ENCODE data around the gene MSH3. TPM values are rescaled to one million over a fixed set of nuclear protein-coding genes. Genes with fewer than 3 reads are reported as not detected.

The MSH3 gene
- total and polyA plus RNA-seq, 4 donors, result 4.2 to 18.1 (median 9.1) TPM

GRCh38 chr5:80620211-80620610 is 34.2 kb upstream of the MSH3 start:
- Histone ChIP-seq H3K36me3 (ENCODE audit: control insufficient read depth in 1 of 2, insufficient read depth in 2 of 2, low read length in 1 of 2) (no peaks in the 10 kb centered on the region), H3K4me1 (ENCODE audit: control insufficient read depth in 1 of 2, insufficient read depth in 2 of 2, low read length in 2 of 2) (no peaks in the 10 kb centered on the region), H3K27ac (ENCODE audit: low read depth in 1 of 2, low read length in 2 of 2) (no peak overlapping the region), H3K4me3 (ENCODE audit: low read length in 2 of 2) (no peak overlapping the region), H3K27me3 (ENCODE audit: control insufficient read depth in 1 of 2, insufficient read depth in 2 of 2, low read length in 1 of 2) (no peaks in the 10 kb centered on the region), H3K9me3 (ENCODE audit: control insufficient read depth, low read length) (no peaks in the 10 kb centered on the region)
- WGBS, 2 donors, result 64 to 72% methylated on average over 4 of the region's 4 CpGs
- ATAC-seq (ENCODE audit: low FRiP score), result no peak
- DNase-seq, result peak in 1 of 2 donors; percentile 64
- intact Hi-C loops (cut with DNase I), result no loop called here

DNA sequence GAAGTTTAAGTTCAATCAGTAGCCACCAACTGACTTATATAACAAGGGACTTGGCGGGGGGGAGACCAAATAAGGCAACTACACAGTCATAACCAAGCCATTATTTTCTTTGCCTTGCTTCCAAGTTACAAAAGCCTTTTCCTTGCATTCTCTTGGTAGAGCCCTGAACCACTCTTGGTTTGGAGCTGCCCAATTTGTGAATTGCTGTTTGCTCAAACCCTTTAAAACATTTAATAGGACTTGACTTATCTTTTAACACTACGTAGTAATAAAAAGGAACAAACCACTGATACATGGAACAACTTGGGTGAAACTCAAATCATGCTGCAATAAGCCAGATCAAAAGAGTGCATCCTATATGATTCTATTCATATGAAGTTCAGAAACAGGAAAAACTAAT is 31.7 kb upstream of the MSH3 start:
- ATAC-seq (ENCODE audit: low FRiP score) (no peak), DNase-seq (no peak)
- Histone ChIP-seq H3K4me3 (ENCODE audit: low read length in 2 of 2) (no peak overlapping the region), H3K27me3 (ENCODE audit: control insufficient read depth in 1 of 2, insufficient read depth in 2 of 2, low read length in 1 of 2) (no peaks in the 10 kb centered on the region), H3K9me3 (ENCODE audit: control insufficient read depth, low read length) (no peaks in the 10 kb centered on the region), H3K4me1 (ENCODE audit: control insufficient read depth in 1 of 2, insufficient read depth in 2 of 2, low read length in 2 of 2) (no peaks in the 10 kb centered on the region), H3K36me3 (ENCODE audit: control insufficient read depth in 1 of 2, insufficient read depth in 2 of 2, low read length in 1 of 2) (no peaks in the 10 kb centered on the region), H3K27ac (ENCODE audit: low read depth in 1 of 2, low read length in 2 of 2) (no peak overlapping the region)
- WGBS, 2 donors, result 88 to 94% methylated on average over 2 of the region's 2 CpGs
- intact Hi-C loops (cut with DNase I), result no loop called here

DNA sequence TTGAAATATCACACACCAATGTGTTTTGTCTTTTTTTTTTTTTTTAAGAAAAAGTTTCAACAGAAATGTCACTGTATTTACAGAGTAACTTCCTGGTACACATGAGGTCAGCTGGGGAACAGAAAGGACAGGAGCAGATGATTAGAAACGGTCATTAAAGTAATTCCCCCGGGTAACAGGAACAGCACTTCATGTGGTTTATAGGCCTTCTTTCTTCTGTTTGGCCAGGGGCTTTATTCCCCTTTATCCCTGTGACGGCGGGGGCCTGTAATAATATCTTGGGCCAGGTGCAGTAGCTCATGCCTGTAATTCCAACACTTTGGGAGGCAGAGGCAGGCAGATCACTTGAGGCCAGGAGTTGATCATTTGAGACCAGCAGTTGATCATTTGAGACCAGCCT is 30.5 kb upstream of the MSH3 start:
- ATAC-seq (ENCODE audit: low FRiP score) (no peak), DNase-seq (no peak)
- H3K9me3 ChIP-seq (ENCODE audit: control insufficient read depth, low read length), result no peaks in the 10 kb centered on the region
- H3K27ac ChIP-seq (ENCODE audit: low read depth in 1 of 2, low read length in 2 of 2), result no peak overlapping the region
- H3K4me1 ChIP-seq (ENCODE audit: control insufficient read depth in 1 of 2, insufficient read depth in 2 of 2, low read length in 2 of 2), result no peaks in the 10 kb centered on the region
- no peaks in the 10 kb centered on the region for H3K36me3 ChIP-seq (ENCODE audit: control insufficient read depth in 1 of 2, insufficient read depth in 2 of 2, low read length in 1 of 2)
- no peaks in the 10 kb centered on the region for H3K27me3 ChIP-seq (ENCODE audit: control insufficient read depth in 1 of 2, insufficient read depth in 2 of 2, low read length in 1 of 2)
- 40 to 50% methylated on average over 4 of the region's 4 CpGs for WGBS, 2 donors
- no peak overlapping the region for H3K4me3 ChIP-seq (ENCODE audit: low read length in 2 of 2)
- intact Hi-C loops (cut with DNase I), result no loop called here

DNA sequence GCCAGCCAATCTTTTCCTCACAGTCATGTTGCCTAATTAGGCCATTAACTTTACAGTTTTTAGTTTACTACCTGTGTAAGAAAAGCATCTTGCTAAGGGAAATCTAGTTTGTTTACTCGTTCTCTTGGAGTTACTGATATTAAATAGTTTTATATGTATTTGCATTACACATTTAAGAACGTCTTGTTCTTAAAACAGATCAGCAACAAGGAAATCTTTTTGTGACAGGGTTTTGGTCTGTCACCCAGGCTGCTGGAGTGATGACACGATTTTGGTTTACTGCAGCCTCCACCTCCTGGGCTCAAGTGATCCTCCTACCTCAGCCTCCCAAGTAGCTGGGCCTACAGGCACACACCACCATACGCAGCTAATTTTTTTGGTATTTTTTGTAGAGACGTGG is 29.2 kb upstream of the MSH3 start:
- H3K4me3 ChIP-seq (ENCODE audit: low read length in 2 of 2), result no peak overlapping the region
- H3K4me1 ChIP-seq (ENCODE audit: control insufficient read depth in 1 of 2, insufficient read depth in 2 of 2, low read length in 2 of 2), result no peaks in the 10 kb centered on the region
- 88 to 90% methylated on average over 5 of the region's 5 CpGs for WGBS, 2 donors
- no peak for DNase-seq
- no peaks in the 10 kb centered on the region for H3K9me3 ChIP-seq (ENCODE audit: control insufficient read depth, low read length)
- intact Hi-C loops (cut with DNase I), result no loop called here
- ATAC-seq (ENCODE audit: low FRiP score), result no peak
- H3K27ac ChIP-seq (ENCODE audit: low read depth in 1 of 2, low read length in 2 of 2), result no peak overlapping the region
- H3K27me3 ChIP-seq (ENCODE audit: control insufficient read depth in 1 of 2, insufficient read depth in 2 of 2, low read length in 1 of 2), result no peaks in the 10 kb centered on the region
- H3K36me3 ChIP-seq (ENCODE audit: control insufficient read depth in 1 of 2, insufficient read depth in 2 of 2, low read length in 1 of 2), result no peaks in the 10 kb centered on the region

GRCh38 chr5:80629281-80629680 is 25.2 kb upstream of the MSH3 start:
- no peaks in the 10 kb centered on the region for H3K27me3 ChIP-seq (ENCODE audit: control insufficient read depth in 1 of 2, insufficient read depth in 2 of 2, low read length in 1 of 2)
- H3K4me3 ChIP-seq (ENCODE audit: low read length in 2 of 2), result no peak overlapping the region
- no peak overlapping the region for H3K27ac ChIP-seq (ENCODE audit: low read depth in 1 of 2, low read length in 2 of 2)
- intact Hi-C loops (cut with DNase I), result no loop called here
- H3K9me3 ChIP-seq (ENCODE audit: control insufficient read depth, low read length), result no peaks in the 10 kb centered on the region
- ATAC-seq (ENCODE audit: low FRiP score) (no peak), DNase-seq (no peak)
- H3K4me1 ChIP-seq (ENCODE audit: control insufficient read depth in 1 of 2, insufficient read depth in 2 of 2, low read length in 2 of 2), result no peaks in the 10 kb centered on the region
- H3K36me3 ChIP-seq (ENCODE audit: control insufficient read depth in 1 of 2, insufficient read depth in 2 of 2, low read length in 1 of 2), result no peaks in the 10 kb centered on the region

GRCh38 chr5:80631278-80632259 is 22.9 kb upstream of the MSH3 start:
- WGBS, 2 donors, result 90% methylated on average over 11 of the region's 11 CpGs
- intact Hi-C loops (cut with DNase I), result no loop called here
- no peaks in the 10 kb centered on the region for H3K9me3 ChIP-seq (ENCODE audit: control insufficient read depth, low read length)
- no peaks in the 10 kb centered on the region for H3K27me3 ChIP-seq (ENCODE audit: control insufficient read depth in 1 of 2, insufficient read depth in 2 of 2, low read length in 1 of 2)
- H3K4me1 ChIP-seq (ENCODE audit: control insufficient read depth in 1 of 2, insufficient read depth in 2 of 2, low read length in 2 of 2), result no peaks in the 10 kb centered on the region
- DNase-seq, result no peak
- ATAC-seq (ENCODE audit: low FRiP score), result no peak
- no peaks in the 10 kb centered on the region for H3K36me3 ChIP-seq (ENCODE audit: control insufficient read depth in 1 of 2, insufficient read depth in 2 of 2, low read length in 1 of 2)
- no peak overlapping the region for H3K27ac ChIP-seq (ENCODE audit: low read depth in 1 of 2, low read length in 2 of 2)
- no peak overlapping the region for H3K4me3 ChIP-seq (ENCODE audit: low read length in 2 of 2)

GRCh38 chr5:80632700-80633099 is 21.8 kb upstream of the MSH3 start:
- DNase-seq (no peak), ATAC-seq (ENCODE audit: low FRiP score) (no peak)
- Histone ChIP-seq H3K4me3 (ENCODE audit: low read length in 2 of 2) (no peak overlapping the region), H3K36me3 (ENCODE audit: control insufficient read depth in 1 of 2, insufficient read depth in 2 of 2, low read length in 1 of 2) (no peaks in the 10 kb centered on the region), H3K4me1 (ENCODE audit: control insufficient read depth in 1 of 2, insufficient read depth in 2 of 2, low read length in 2 of 2) (no peaks in the 10 kb centered on the region), H3K27me3 (ENCODE audit: control insufficient read depth in 1 of 2, insufficient read depth in 2 of 2, low read length in 1 of 2) (no peaks in the 10 kb centered on the region), H3K9me3 (ENCODE audit: control insufficient read depth, low read length) (no peaks in the 10 kb centered on the region), H3K27ac (ENCODE audit: low read depth in 1 of 2, low read length in 2 of 2) (no peak overlapping the region)
- 84 to 88% methylated on average over 2 of the region's 2 CpGs for WGBS, 2 donors
- intact Hi-C loops (cut with DNase I), result no loop called here

GRCh38 chr5:80634193-80634592 is 20.3 kb upstream of the MSH3 start:
- no peaks in the 10 kb centered on the region for H3K9me3 ChIP-seq (ENCODE audit: control insufficient read depth, low read length)
- no peaks in the 10 kb centered on the region for H3K4me1 ChIP-seq (ENCODE audit: control insufficient read depth in 1 of 2, insufficient read depth in 2 of 2, low read length in 2 of 2)
- intact Hi-C loops (cut with DNase I), result no loop called here
- no peak overlapping the region for H3K4me3 ChIP-seq (ENCODE audit: low read length in 2 of 2)
- H3K27me3 ChIP-seq (ENCODE audit: control insufficient read depth in 1 of 2, insufficient read depth in 2 of 2, low read length in 1 of 2), result no peaks in the 10 kb centered on the region
- no peak overlapping the region for H3K27ac ChIP-seq (ENCODE audit: low read depth in 1 of 2, low read length in 2 of 2)
- no peaks in the 10 kb centered on the region for H3K36me3 ChIP-seq (ENCODE audit: control insufficient read depth in 1 of 2, insufficient read depth in 2 of 2, low read length in 1 of 2)
- no peak for ATAC-seq (ENCODE audit: low FRiP score)
- DNase-seq, result no peak

DNA sequence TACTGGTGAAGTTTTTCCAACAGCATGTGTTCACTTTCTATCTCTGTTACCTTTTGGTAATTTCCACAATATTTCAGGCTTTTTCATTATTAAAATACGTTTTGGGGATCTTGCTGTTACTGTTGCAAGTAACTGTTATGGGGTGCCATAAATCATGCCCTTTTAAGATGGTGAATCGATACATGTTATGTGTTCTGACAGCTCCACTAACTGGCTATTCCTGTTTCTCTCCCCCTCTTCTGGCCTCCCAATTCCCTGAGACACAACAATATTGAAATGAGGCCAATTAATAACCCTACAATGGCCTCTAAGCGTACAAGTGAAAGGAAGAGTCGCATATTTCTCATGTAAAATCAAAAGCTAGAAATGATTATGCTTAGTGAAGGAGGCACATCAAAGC is 13.1 kb upstream of the MSH3 start:
- ATAC-seq (ENCODE audit: low FRiP score) (no peak), DNase-seq (no peak)

More for the DNA sequence above, 13.1 kb upstream of the MSH3 start:
- 96% methylated on average over 4 of the region's 4 CpGs for WGBS, 2 donors
- Histone ChIP-seq H3K4me1 (ENCODE audit: control insufficient read depth in 1 of 2, insufficient read depth in 2 of 2, low read length in 2 of 2) (no peaks in the 10 kb centered on the region), H3K9me3 (ENCODE audit: control insufficient read depth, low read length) (no peaks in the 10 kb centered on the region), H3K27me3 (ENCODE audit: control insufficient read depth in 1 of 2, insufficient read depth in 2 of 2, low read length in 1 of 2) (no peaks in the 10 kb centered on the region), H3K4me3 (ENCODE audit: low read length in 2 of 2) (no peak overlapping the region), H3K36me3 (ENCODE audit: control insufficient read depth in 1 of 2, insufficient read depth in 2 of 2, low read length in 1 of 2) (no peaks in the 10 kb centered on the region), H3K27ac (ENCODE audit: low read depth in 1 of 2, low read length in 2 of 2) (no peak overlapping the region)
- intact Hi-C loops (cut with DNase I), result no loop called here

Measured in aorta (tissue), 5 donors.